Measurements from ENCODE around the gene INTS1.

The INTS1 gene

GRCh38 chr7:1449951-1450350 is 54.2 kb downstream of the INTS1 start:
- Histone ChIP-seq H3K56ac (ENCODE audit: low read length) (no peak overlapping the region), H3K27ac (ENCODE audit: low read depth, low read length) (no peak overlapping the region), H3K4me3 (ENCODE audit: low read length) (no peak overlapping the region), H3K79me1 (ENCODE audit: low read length) (no peaks in the 10 kb centered on the region), H4K5ac (ENCODE audit: low read length) (no peak overlapping the region), H3K23ac (ENCODE audit: low read length) (no peak overlapping the region), H3K4me2 (ENCODE audit: low read length) (no peak overlapping the region), H2AK5ac (ENCODE audit: low read length) (no peak overlapping the region), H3K36me3 (ENCODE audit: control insufficient read depth, insufficient read depth, low read length) (no peaks in the 10 kb centered on the region), H3K79me2 (ENCODE audit: control insufficient read depth, insufficient read depth, low read length) (no peaks in the 10 kb centered on the region), H3K9ac (ENCODE audit: low read length) (no peak overlapping the region), H2BK5ac (ENCODE audit: low read length) (no peak overlapping the region), H2BK15ac (replicated peaks; ENCODE audit: low read depth) (no peak overlapping the region), H4K8ac (ENCODE audit: low read depth, low read length) (no peak overlapping the region), H3K27me3 (ENCODE audit: insufficient read depth, low read length, poor library complexity) (no peaks in the 10 kb centered on the region), H3K18ac (ENCODE audit: low read length) (no peak overlapping the region), H3K4ac (ENCODE audit: low read depth, low read length) (no peak overlapping the region), H2BK120ac (ENCODE audit: low read depth, low read length) (no peak overlapping the region), H3K4me1 (ENCODE audit: control insufficient read depth, low read depth, low read length) (no peaks in the 10 kb centered on the region)
- DNase-seq = no peak
- WGBS (ENCODE audit: extremely low coverage, insufficient coverage, low lambda C conversion rate) = no CpG with 5 or more reads among the region's 11 CpGs

GRCh38 chr7:1449501-1449900 is 54.7 kb downstream of the INTS1 start:
- WGBS (ENCODE audit: extremely low coverage, insufficient coverage, low lambda C conversion rate) = no CpG with 5 or more reads among the region's 13 CpGs
- Histone ChIP-seq H3K9ac (ENCODE audit: low read length) (no peak overlapping the region), H3K27ac (ENCODE audit: low read depth, low read length) (no peak overlapping the region), H3K27me3 (ENCODE audit: insufficient read depth, low read length, poor library complexity) (no peaks in the 10 kb centered on the region), H3K23ac (ENCODE audit: low read length) (no peak overlapping the region), H3K36me3 (ENCODE audit: control insufficient read depth, insufficient read depth, low read length) (no peaks in the 10 kb centered on the region), H3K4me2 (ENCODE audit: low read length) (no peak overlapping the region), H3K56ac (ENCODE audit: low read length) (no peak overlapping the region), H2BK15ac (replicated peaks; ENCODE audit: low read depth) (no peak overlapping the region), H3K4me3 (ENCODE audit: low read length) (no peak overlapping the region), H4K8ac (ENCODE audit: low read depth, low read length) (no peak overlapping the region), H3K4me1 (ENCODE audit: control insufficient read depth, low read depth, low read length) (no peaks in the 10 kb centered on the region), H2BK120ac (ENCODE audit: low read depth, low read length) (no peak overlapping the region), H2BK5ac (ENCODE audit: low read length) (no peak overlapping the region), H3K18ac (ENCODE audit: low read length) (no peak overlapping the region), H3K4ac (ENCODE audit: low read depth, low read length) (no peak overlapping the region), H2AK5ac (ENCODE audit: low read length) (no peak overlapping the region), H4K5ac (ENCODE audit: low read length) (no peak overlapping the region), H3K79me2 (ENCODE audit: control insufficient read depth, insufficient read depth, low read length) (no peaks in the 10 kb centered on the region), H3K79me1 (ENCODE audit: low read length) (no peaks in the 10 kb centered on the region)
- DNase-seq = no peak

GRCh38 chr7:1448958-1449357 is 55.2 kb downstream of the INTS1 start:
- Histone ChIP-seq H3K4ac (ENCODE audit: low read depth, low read length) (no peak overlapping the region), H3K56ac (ENCODE audit: low read length) (no peak overlapping the region), H3K27ac (ENCODE audit: low read depth, low read length) (no peak overlapping the region), H3K4me1 (ENCODE audit: control insufficient read depth, low read depth, low read length) (no peaks in the 10 kb centered on the region), H3K4me3 (ENCODE audit: low read length) (no peak overlapping the region), H3K27me3 (ENCODE audit: insufficient read depth, low read length, poor library complexity) (no peaks in the 10 kb centered on the region), H4K8ac (ENCODE audit: low read depth, low read length) (no peak overlapping the region), H2BK15ac (replicated peaks; ENCODE audit: low read depth) (no peak overlapping the region), H3K18ac (ENCODE audit: low read length) (no peak overlapping the region), H3K4me2 (ENCODE audit: low read length) (no peak overlapping the region), H2AK5ac (ENCODE audit: low read length) (no peak overlapping the region), H4K5ac (ENCODE audit: low read length) (no peak overlapping the region), H3K36me3 (ENCODE audit: control insufficient read depth, insufficient read depth, low read length) (no peaks in the 10 kb centered on the region), H3K79me2 (ENCODE audit: control insufficient read depth, insufficient read depth, low read length) (no peaks in the 10 kb centered on the region), H3K79me1 (ENCODE audit: low read length) (no peaks in the 10 kb centered on the region), H2BK5ac (ENCODE audit: low read length) (no peak overlapping the region), H3K23ac (ENCODE audit: low read length) (no peak overlapping the region), H3K9ac (ENCODE audit: low read length) (no peak overlapping the region), H2BK120ac (ENCODE audit: low read depth, low read length) (no peak overlapping the region)
- no peak for DNase-seq
- no CpG with 5 or more reads among the region's 14 CpGs for WGBS (ENCODE audit: extremely low coverage, insufficient coverage, low lambda C conversion rate)

GRCh38 chr7:1447551-1448244 is 56.5 kb downstream of the INTS1 start:
- Histone ChIP-seq H2BK15ac (replicated peaks; ENCODE audit: low read depth) (no peak overlapping the region), H4K5ac (ENCODE audit: low read length) (no peak overlapping the region), H2AK5ac (ENCODE audit: low read length) (no peak overlapping the region), H3K79me1 (ENCODE audit: low read length) (no peaks in the 10 kb centered on the region), H2BK5ac (ENCODE audit: low read length) (no peak overlapping the region), H3K4ac (ENCODE audit: low read depth, low read length) (no peak overlapping the region), H3K23ac (ENCODE audit: low read length) (no peak overlapping the region), H2BK120ac (ENCODE audit: low read depth, low read length) (no peak overlapping the region), H3K27ac (ENCODE audit: low read depth, low read length) (no peak overlapping the region), H3K9ac (ENCODE audit: low read length) (no peak overlapping the region), H3K4me2 (ENCODE audit: low read length) (no peak overlapping the region), H3K27me3 (ENCODE audit: insufficient read depth, low read length, poor library complexity) (no peaks in the 10 kb centered on the region), H3K4me3 (ENCODE audit: low read length) (no peak overlapping the region), H3K36me3 (ENCODE audit: control insufficient read depth, insufficient read depth, low read length) (no peaks in the 10 kb centered on the region), H3K4me1 (ENCODE audit: control insufficient read depth, low read depth, low read length) (no peaks in the 10 kb centered on the region), H3K18ac (ENCODE audit: low read length) (no peak overlapping the region), H4K8ac (ENCODE audit: low read depth, low read length) (no peak overlapping the region), H3K79me2 (ENCODE audit: control insufficient read depth, insufficient read depth, low read length) (no peaks in the 10 kb centered on the region), H3K56ac (ENCODE audit: low read length) (no peak overlapping the region)
- WGBS (ENCODE audit: extremely low coverage, insufficient coverage, low lambda C conversion rate) = no CpG with 5 or more reads among the region's 15 CpGs
- DNase-seq = no peak

- H3K27me3 ChIP-seq (ENCODE audit: insufficient read depth, low read length, poor library complexity) = no peaks in the 10 kb centered on the region
- H3K27ac ChIP-seq (ENCODE audit: low read depth, low read length) = no peak overlapping the region
- H3K4ac ChIP-seq (ENCODE audit: low read depth, low read length) = no peak overlapping the region
- H3K79me1 ChIP-seq (ENCODE audit: low read length) = no peaks in the 10 kb centered on the region
- no peak overlapping the region for H3K56ac ChIP-seq (ENCODE audit: low read length)
- no peak overlapping the region for H4K8ac ChIP-seq (ENCODE audit: low read depth, low read length)
- no peaks in the 10 kb centered on the region for H3K36me3 ChIP-seq (ENCODE audit: control insufficient read depth, insufficient read depth, low read length)
- no peak overlapping the region for H2BK15ac ChIP-seq (replicated peaks; ENCODE audit: low read depth)
- no peak overlapping the region for H3K4me3 ChIP-seq (ENCODE audit: low read length)
- no peak overlapping the region for H3K4me2 ChIP-seq (ENCODE audit: low read length)
- H3K9ac ChIP-seq (ENCODE audit: low read length) = no peak overlapping the region
- no peak overlapping the region for H3K23ac ChIP-seq (ENCODE audit: low read length)
- no peak overlapping the region for H3K18ac ChIP-seq (ENCODE audit: low read length)
- no peak overlapping the region for H2AK5ac ChIP-seq (ENCODE audit: low read length)
- no peak for DNase-seq
- H3K4me1 ChIP-seq (ENCODE audit: control insufficient read depth, low read depth, low read length) = no peaks in the 10 kb centered on the region
- WGBS (ENCODE audit: extremely low coverage, insufficient coverage, low lambda C conversion rate) = no CpG with 5 or more reads among the region's 11 CpGs
- H4K5ac ChIP-seq (ENCODE audit: low read length) = no peak overlapping the region
- no peak overlapping the region for H2BK120ac ChIP-seq (ENCODE audit: low read depth, low read length)
- no peaks in the 10 kb centered on the region for H3K79me2 ChIP-seq (ENCODE audit: control insufficient read depth, insufficient read depth, low read length)
- no peak overlapping the region for H2BK5ac ChIP-seq (ENCODE audit: low read length)
Observed at GRCh38 chr7:1447112-1447511, 57.1 kb downstream of the INTS1 start.

GRCh38 chr7:1446620-1447032 is 57.6 kb downstream of the INTS1 start:
- no CpG with 5 or more reads among the region's 17 CpGs for WGBS (ENCODE audit: extremely low coverage, insufficient coverage, low lambda C conversion rate)
- Histone ChIP-seq H4K8ac (ENCODE audit: low read depth, low read length) (no peak overlapping the region), H3K4me2 (ENCODE audit: low read length) (no peak overlapping the region), H3K79me2 (ENCODE audit: control insufficient read depth, insufficient read depth, low read length) (no peaks in the 10 kb centered on the region), H3K79me1 (ENCODE audit: low read length) (no peaks in the 10 kb centered on the region), H3K36me3 (ENCODE audit: control insufficient read depth, insufficient read depth, low read length) (no peaks in the 10 kb centered on the region), H2BK120ac (ENCODE audit: low read depth, low read length) (no peak overlapping the region), H2BK15ac (replicated peaks; ENCODE audit: low read depth) (no peak overlapping the region), H3K27ac (ENCODE audit: low read depth, low read length) (no peak overlapping the region), H2BK5ac (ENCODE audit: low read length) (no peak overlapping the region), H3K4me1 (ENCODE audit: control insufficient read depth, low read depth, low read length) (no peaks in the 10 kb centered on the region), H3K56ac (ENCODE audit: low read length) (no peak overlapping the region), H3K4ac (ENCODE audit: low read depth, low read length) (no peak overlapping the region), H4K5ac (ENCODE audit: low read length) (no peak overlapping the region), H3K27me3 (ENCODE audit: insufficient read depth, low read length, poor library complexity) (no peaks in the 10 kb centered on the region), H2AK5ac (ENCODE audit: low read length) (no peak overlapping the region), H3K4me3 (ENCODE audit: low read length) (no peak overlapping the region), H3K23ac (ENCODE audit: low read length) (no peak overlapping the region), H3K18ac (ENCODE audit: low read length) (no peak overlapping the region), H3K9ac (ENCODE audit: low read length) (no peak overlapping the region)
- DNase-seq = no peak
